RCC 7860 (cell line): Measurements from ENCODE around the gene PANX1.
A peak's percentile ranks its signal among the peaks of the same experiment; 100 is the strongest.
"Not testable (repeated sequence)": the region's sequence is repeated elsewhere in the genome, so short reads cannot be mapped to it uniquely, and the experiment has no call there.

Source experiments
- DNase-seq: peaks from one replicate; pipeline ENCODE4 v3.0.0-alpha.2; 2015; ENCODE audit warnings: low spot score
- FAIRE-seq: peaks from 2 replicates; lab custom pipeline; 2012; peaks lifted over from hg19 to GRCh38; lab: Jason Lieb, UNC

Gene PANX1

DNA sequence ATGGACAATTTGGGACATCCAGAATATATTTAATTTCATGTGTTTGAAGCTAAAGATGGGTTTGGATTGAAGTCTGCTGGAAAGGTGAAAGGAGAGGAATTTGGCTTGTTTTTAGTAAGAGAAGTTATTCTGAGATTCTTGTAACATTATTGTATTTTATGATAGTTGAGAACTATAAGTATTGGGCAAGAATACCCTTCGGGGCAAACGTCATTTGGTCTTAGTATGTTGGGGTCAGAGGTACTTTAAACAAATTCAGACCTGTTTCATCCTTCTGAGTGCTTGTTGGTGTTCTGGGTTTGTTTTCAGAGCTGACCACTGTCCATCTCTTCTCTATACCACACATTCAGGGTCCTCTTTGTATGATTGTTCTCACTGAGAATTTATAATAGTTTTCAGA lies 19.5 kb downstream of the PANX1 start:
- FAIRE-seq, result no peak
- no peak for DNase-seq

DNA sequence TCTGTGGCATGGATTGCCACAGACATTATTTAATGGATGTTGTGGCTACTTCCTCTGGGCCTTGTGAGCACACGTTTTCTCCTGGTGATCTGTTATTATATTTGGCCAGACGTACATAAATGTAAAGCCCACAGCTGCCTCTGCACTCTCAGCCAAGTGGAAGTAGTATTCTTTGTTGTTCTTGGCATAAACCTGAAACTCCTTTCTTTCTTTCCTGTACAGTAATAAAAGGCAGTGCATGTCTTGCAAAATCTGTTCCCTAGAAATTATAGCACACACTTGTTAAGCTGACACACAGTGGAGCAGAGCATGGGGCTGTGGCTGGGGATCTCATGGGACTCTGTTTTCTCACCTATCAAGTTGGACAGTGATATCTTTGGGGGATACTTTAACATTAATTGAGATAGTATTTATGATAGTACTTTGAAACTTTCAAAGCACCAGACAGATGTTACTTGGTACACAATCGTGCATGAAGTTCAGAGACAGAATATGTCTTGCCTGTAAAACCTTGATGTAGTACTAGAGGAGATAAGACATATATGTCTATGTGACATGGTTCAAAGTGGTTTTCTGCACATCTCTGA lies 20.9 kb downstream of the PANX1 start:
- no peak for FAIRE-seq
- no peak for DNase-seq

GRCh38 chr11:94150056-94150455 lies 21.4 kb downstream of the PANX1 start:
- DNase-seq (no peak), FAIRE-seq (no peak)

DNA sequence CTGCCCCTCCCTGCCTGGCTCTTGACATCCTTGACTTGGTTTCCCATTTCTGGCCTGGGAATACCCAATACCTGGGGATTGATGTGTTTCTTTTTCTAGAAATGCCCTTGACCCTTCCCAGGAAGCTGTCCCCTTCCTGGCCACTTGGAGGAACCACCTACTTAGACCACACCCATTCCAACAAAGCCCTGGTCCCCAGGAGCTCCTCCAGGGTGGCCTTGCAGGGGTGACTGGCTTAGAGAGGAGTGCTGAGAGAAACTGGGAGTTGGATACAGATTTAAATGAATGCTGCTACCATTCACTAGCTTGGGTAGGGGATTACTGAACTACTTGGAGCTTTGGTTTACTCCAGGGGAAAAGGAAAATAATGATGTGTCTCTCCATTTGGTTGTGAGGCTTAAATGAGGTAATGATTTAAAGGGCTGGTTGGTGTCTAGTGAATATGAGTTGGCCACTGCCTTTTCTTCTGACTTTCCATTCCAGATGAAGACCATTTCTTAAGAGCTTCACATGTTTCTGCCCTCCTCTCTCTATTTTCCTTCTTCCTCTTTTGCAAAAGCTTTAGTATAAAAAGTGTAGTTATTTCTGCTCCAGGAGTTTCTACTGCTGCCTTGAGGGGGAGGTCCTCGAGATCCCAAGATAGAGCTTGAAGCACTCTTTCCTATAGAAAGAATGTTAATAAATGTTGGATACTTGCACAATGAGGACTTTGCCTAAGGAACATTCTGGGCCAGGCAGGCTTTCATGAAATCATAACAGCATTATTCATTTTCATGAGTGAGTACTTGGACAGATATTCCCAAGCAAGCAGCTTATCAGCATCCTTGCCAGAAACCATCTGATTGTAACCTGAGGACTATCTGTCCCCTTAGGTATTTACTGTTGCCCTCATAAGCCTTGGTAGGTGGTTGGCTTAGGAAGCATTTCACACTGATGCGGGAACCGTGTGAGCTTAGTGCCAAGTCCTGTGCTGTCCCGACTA lies 22.4 kb downstream of the PANX1 start:
- no peak for DNase-seq
- no peak for FAIRE-seq

GRCh38 chr11:94151903-94152677 lies 23.4 kb downstream of the PANX1 start:
- FAIRE-seq (peak; percentile 89), DNase-seq (peak; percentile 78)

- DNase-seq, result no peak
- FAIRE-seq, result no peak
Measured at GRCh38 chr11:94152678-94153065, 24.0 kb downstream of the PANX1 start.

DNA sequence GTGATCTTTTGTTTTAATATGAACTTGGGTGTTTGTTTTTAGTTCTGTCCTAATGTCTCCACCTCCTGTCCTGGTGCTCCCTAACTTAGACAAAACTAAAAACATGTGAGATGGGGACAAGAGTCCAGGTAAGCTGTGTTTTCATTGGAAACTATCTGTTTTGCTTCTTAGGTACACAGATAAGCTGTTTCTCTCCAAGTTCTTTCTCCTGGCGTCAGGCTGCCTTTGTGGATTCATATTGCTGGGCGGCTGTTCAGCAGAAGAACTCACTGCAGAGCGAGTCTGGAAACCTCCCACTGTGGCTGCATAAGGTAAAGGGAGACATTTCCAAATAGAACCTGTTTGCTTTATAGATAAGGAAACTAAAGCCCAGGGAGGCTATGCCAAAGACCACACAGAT lies 24.7 kb downstream of the PANX1 start:
- DNase-seq (no peak), FAIRE-seq (no peak)

- FAIRE-seq (no peak), DNase-seq (no peak)
Measured at GRCh38 chr11:94154095-94154856, 25.6 kb downstream of the PANX1 start.

GRCh38 chr11:94157339-94157738 lies 28.7 kb downstream of the PANX1 start:
- DNase-seq, FAIRE-seq: not testable (repeated sequence)

- FAIRE-seq, result no peak
Measured at GRCh38 chr11:94168882-94169281, 40.2 kb downstream of the PANX1 start.

GRCh38 chr11:94169516-94169915 lies 40.9 kb downstream of the PANX1 start:
- DNase-seq (no peak), FAIRE-seq (no peak)

More at GRCh38 chr11:94168882-94169281, 40.2 kb downstream of the PANX1 start:
- DNase-seq, result no peak

- FAIRE-seq (no peak), DNase-seq (no peak)
Measured at GRCh38 chr11:94169930-94170545, 41.4 kb downstream of the PANX1 start.

- FAIRE-seq (no peak), DNase-seq (no peak)
Measured at GRCh38 chr11:94170953-94171352, 42.3 kb downstream of the PANX1 start.

DNA sequence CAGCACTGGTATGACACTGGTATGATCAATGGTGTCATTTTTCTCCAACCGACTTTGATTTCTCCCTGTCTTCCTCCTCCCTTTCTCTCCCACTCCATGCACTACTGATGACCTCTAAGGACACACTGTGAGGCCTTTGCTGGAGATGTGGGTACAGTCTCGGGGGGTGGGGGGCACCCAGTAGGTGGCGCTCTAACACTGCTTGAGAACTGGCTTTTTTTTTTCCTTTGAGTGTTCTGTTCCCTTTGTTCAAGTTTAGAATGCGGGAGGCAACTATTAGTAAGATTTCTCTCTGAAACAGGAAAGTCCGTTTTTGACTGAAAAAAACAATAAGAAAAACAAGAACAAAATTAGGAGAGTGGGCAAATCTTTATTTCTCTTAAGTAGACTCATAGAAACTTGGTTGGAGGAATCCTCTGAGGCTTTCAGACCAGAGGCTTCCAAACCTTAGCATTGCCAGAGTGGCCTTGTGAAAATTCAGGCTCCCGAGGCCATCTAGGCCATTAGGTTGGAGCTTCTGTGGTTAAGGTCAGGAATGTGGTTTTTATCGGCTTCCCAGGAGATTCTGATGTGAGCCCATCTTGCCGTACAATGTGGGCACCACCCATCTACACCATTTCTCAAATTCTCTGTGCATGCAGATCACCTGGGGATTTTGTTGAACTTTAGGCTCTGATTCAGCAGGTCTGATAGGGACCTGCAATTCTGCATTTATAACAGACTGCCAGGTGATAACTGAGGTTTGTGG lies 43.2 kb downstream of the PANX1 start:
- DNase-seq (no peak), FAIRE-seq (no peak)

DNA sequence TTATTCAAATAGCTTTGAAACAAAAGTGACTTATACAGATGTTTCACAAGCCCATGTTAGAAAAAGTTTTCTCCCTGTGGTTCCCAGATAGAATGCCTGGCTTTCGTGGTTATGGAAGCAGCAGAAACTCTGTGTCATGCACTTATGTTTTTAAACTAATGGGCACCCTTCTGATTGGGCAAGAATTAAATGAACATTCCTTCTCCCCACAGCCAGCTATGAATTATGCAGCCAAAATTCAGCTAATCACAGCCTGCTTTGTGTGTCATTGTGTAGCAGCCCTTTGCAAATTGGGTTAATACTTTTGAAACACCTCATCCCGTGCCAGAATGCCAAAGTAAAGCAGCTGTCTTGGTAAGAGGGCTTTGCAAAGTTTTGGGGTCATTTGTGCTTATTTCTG lies 46.9 kb downstream of the PANX1 start:
- FAIRE-seq, result no peak
- no peak for DNase-seq

GRCh38 chr11:94178331-94178730 lies 49.7 kb downstream of the PANX1 start:
- DNase-seq, result no peak
- FAIRE-seq, result no peak

DNA sequence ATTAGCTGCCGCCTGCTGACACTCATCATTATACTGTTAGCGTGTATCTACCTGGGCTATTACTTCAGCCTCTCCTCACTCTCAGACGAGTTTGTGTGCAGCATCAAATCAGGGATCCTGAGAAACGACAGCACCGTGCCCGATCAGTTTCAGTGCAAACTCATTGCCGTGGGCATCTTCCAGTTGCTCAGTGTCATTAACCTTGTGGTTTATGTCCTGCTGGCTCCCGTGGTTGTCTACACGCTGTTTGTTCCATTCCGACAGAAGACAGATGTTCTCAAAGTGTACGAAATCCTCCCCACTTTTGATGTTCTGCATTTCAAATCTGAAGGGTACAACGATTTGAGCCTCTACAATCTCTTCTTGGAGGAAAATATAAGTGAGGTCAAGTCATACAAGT lies 51.1 kb downstream of the PANX1 start:
- FAIRE-seq, result no peak

GRCh38 chr11:94181526-94181925 lies 52.9 kb downstream of the PANX1 start:
- no peak for FAIRE-seq

More for the DNA sequence above, 51.1 kb downstream of the PANX1 start:
- no peak for DNase-seq

DNA sequence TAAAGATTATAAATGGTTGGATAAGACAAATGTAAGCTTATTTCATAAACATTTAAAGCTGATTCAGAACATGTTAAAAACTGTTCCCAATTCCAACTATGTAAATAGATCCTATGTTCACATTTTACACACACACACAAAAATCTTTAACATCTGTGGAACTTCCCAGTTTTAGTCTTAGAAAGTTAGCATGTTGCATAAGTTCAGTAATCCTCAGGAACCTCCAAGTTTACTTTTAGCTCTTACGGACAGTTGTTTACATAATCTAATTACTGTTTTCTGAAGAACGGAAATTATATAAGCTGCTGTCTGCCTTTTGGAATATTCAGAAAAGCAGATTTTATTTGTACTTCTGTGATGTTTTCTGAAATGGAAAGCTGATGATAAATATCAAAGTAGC lies 53.3 kb downstream of the PANX1 start:
- no peak for FAIRE-seq

More at GRCh38 chr11:94181526-94181925, 52.9 kb downstream of the PANX1 start:
- DNase-seq, result no peak

More for the DNA sequence above, 53.3 kb downstream of the PANX1 start:
- DNase-seq, result no peak
